Measurements from ENCODE around the gene CDC25B. TPM values are rescaled to one million over a fixed set of nuclear protein-coding genes. Genes with fewer than 3 reads are reported as not detected.

CDC25B gene
- total and polyA plus RNA-seq, 4 donors = 4.4 to 12.9 (median 9.2) TPM

- TF ChIP-seq MAX (IDR thresholded peaks at IDR 0.05) (no peak), RXRA (IDR thresholded peaks at IDR 0.05) (peak in 1 of 2 donors; percentile 29), CTCF (IDR thresholded peaks at IDR 0.05; ENCODE audit: low read depth, low read length, missing input control) (peak; percentile 60), TAF1 (conservative IDR thresholded peaks at IDR 0.05) (no peak), HNF4A (conservative IDR thresholded peaks at IDR 0.05) (no peak), RAD21 (IDR thresholded peaks at IDR 0.05) (peak; percentile 79 to 89)
- H3K27ac ChIP-seq (ENCODE audit: low read depth in 1 of 2, low read length in 2 of 2) = peak overlapping the region; percentile 6 to 43
- H3K27me3 ChIP-seq (ENCODE audit: control insufficient read depth in 4 of 4, insufficient read depth in 4 of 4, low read length in 3 of 4) = no peaks in the 10 kb centered on the region
- H3K9me3 ChIP-seq (ENCODE audit: control insufficient read depth in 4 of 4, low read length in 3 of 4) = no peaks in the 10 kb centered on the region
- peaks cover 0 to 21% (median 13%) of the 10 kb centered on the region in 4 donors for H3K4me1 ChIP-seq (ENCODE audit: control insufficient read depth in 4 of 4, insufficient read depth in 4 of 4, low read length in 3 of 4)
- 80% methylated on average over 8 of the region's 8 CpGs for WGBS
- DNase-seq (ENCODE audit: low spot score) = peak; percentile 64
- H3K9ac ChIP-seq (ENCODE audit: low read depth in 1 of 2, low read length in 2 of 2) = no peak overlapping the region
- H3K4me3 ChIP-seq (ENCODE audit: low read depth in 1 of 3, low read length in 3 of 3) = no peak overlapping the region
- H3K36me3 ChIP-seq (ENCODE audit: control insufficient read depth in 4 of 4, insufficient read depth in 3 of 4, low read depth in 1 of 4, low read length in 3 of 4) = peaks cover 0 to 12% (median 7%) of the 10 kb centered on the region in 4 donors
Measured at GRCh38 chr20:3818155-3819151, 22.3 kb downstream of the CDC25B start.

- Histone ChIP-seq H3K27me3 (ENCODE audit: control insufficient read depth in 4 of 4, insufficient read depth in 4 of 4, low read length in 3 of 4) (no peaks in the 10 kb centered on the region), H3K4me3 (ENCODE audit: low read depth in 1 of 3, low read length in 3 of 3) (peak overlapping the region; percentile 82 to 90 (median 84)), H3K36me3 (ENCODE audit: control insufficient read depth in 4 of 4, insufficient read depth in 3 of 4, low read depth in 1 of 4, low read length in 3 of 4) (peaks cover 3 to 22% (median 12%) of the 10 kb centered on the region in 4 donors), H3K9me3 (ENCODE audit: control insufficient read depth in 4 of 4, low read length in 3 of 4) (no peaks in the 10 kb centered on the region), H3K27ac (ENCODE audit: low read depth in 1 of 2, low read length in 2 of 2) (peak overlapping the region; percentile 96 to 99), H3K9ac (ENCODE audit: low read depth in 1 of 2, low read length in 2 of 2) (peak overlapping the region; percentile 66 to 99), H3K4me1 (ENCODE audit: control insufficient read depth in 4 of 4, insufficient read depth in 4 of 4, low read length in 3 of 4) (peaks cover 0 to 21% (median 13%) of the 10 kb centered on the region in 4 donors)
- DNase-seq (ENCODE audit: low spot score) = no peak
- 67% methylated on average over 20 of the region's 20 CpGs for WGBS
- TF ChIP-seq RXRA (IDR thresholded peaks at IDR 0.05) = no peak
- TF ChIP-seq, protein P1, sequence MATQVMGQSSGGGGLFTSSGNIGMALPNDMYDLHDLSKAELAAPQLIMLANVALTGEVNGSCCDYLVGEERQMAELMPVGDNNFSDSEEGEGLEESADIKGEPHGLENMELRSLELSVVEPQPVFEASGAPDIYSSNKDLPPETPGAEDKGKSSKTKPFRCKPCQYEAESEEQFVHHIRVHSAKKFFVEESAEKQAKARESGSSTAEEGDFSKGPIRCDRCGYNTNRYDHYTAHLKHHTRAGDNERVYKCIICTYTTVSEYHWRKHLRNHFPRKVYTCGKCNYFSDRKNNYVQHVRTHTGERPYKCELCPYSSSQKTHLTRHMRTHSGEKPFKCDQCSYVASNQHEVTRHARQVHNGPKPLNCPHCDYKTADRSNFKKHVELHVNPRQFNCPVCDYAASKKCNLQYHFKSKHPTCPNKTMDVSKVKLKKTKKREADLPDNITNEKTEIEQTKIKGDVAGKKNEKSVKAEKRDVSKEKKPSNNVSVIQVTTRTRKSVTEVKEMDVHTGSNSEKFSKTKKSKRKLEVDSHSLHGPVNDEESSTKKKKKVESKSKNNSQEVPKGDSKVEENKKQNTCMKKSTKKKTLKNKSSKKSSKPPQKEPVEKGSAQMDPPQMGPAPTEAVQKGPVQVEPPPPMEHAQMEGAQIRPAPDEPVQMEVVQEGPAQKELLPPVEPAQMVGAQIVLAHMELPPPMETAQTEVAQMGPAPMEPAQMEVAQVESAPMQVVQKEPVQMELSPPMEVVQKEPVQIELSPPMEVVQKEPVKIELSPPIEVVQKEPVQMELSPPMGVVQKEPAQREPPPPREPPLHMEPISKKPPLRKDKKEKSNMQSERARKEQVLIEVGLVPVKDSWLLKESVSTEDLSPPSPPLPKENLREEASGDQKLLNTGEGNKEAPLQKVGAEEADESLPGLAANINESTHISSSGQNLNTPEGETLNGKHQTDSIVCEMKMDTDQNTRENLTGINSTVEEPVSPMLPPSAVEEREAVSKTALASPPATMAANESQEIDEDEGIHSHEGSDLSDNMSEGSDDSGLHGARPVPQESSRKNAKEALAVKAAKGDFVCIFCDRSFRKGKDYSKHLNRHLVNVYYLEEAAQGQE (IDR thresholded peaks at IDR 0.05) = no peak
- TF ChIP-seq GABPA (IDR thresholded peaks at IDR 0.05 in 1 of 2, conservative IDR thresholded peaks at IDR 0.05 in 1 of 2) = no peak
- TF ChIP-seq FOXA2 (IDR thresholded peaks at IDR 0.05) = no peak
- TF ChIP-seq, protein P2, sequence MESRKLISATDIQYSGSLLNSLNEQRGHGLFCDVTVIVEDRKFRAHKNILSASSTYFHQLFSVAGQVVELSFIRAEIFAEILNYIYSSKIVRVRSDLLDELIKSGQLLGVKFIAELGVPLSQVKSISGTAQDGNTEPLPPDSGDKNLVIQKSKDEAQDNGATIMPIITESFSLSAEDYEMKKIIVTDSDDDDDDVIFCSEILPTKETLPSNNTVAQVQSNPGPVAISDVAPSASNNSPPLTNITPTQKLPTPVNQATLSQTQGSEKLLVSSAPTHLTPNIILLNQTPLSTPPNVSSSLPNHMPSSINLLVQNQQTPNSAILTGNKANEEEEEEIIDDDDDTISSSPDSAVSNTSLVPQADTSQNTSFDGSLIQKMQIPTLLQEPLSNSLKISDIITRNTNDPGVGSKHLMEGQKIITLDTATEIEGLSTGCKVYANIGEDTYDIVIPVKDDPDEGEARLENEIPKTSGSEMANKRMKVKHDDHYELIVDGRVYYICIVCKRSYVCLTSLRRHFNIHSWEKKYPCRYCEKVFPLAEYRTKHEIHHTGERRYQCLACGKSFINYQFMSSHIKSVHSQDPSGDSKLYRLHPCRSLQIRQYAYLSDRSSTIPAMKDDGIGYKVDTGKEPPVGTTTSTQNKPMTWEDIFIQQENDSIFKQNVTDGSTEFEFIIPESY (IDR thresholded peaks at IDR 0.05) = no peak
- TF ChIP-seq JUND (IDR thresholded peaks at IDR 0.05) = no peak
- TF ChIP-seq MAX (IDR thresholded peaks at IDR 0.05) = no peak
- no peak for TF ChIP-seq SP1 (IDR thresholded peaks at IDR 0.05)
- TF ChIP-seq FOXA1 (IDR thresholded peaks at IDR 0.05) = no peak
- TF ChIP-seq TAF1 (conservative IDR thresholded peaks at IDR 0.05) = no peak
- TF ChIP-seq CTCF (IDR thresholded peaks at IDR 0.05; ENCODE audit: low read depth, low read length, missing input control) = no peak
- TF ChIP-seq YY1 (IDR thresholded peaks at IDR 0.05) = no peak
- no peak for TF ChIP-seq EGR1 (IDR thresholded peaks at IDR 0.05; ENCODE audit: low read depth in 2 of 2)
- TF ChIP-seq HNF4G (IDR thresholded peaks at IDR 0.05) = no peak
- no peak for TF ChIP-seq ATF3 (IDR thresholded peaks at IDR 0.05)
- no peak for TF ChIP-seq NR2F2 (IDR thresholded peaks at IDR 0.05)
- TF ChIP-seq HNF4A (conservative IDR thresholded peaks at IDR 0.05) = no peak
- TF ChIP-seq RAD21 (IDR thresholded peaks at IDR 0.05) = no peak
Measured at GRCh38 chr20:3819411-3820047, 23.4 kb downstream of the CDC25B start.
